Muscle of leg (tissue), 11 donors: ENCODE results near the gene SAMHD1. TPM values are rescaled to one million over a fixed set of nuclear protein-coding genes. Genes with fewer than 3 reads are reported as not detected.

Experiments
- DNase-seq: peaks from one replicate; pipeline ENCODE4 v3.0.0; 2013
- H3K27ac ChIP-seq: one replicate; pipeline ENCODE4 v1.5.1; 2013; ENCODE audit warnings: mild to moderate bottlenecking, low read length, control low read depth
- H3K27me3 ChIP-seq: one replicate; pipeline ENCODE4 v1.6.1; 2013; ENCODE audit warnings: low read length; ENCODE audit not compliant: control insufficient read depth, insufficient read depth
- H3K36me3 ChIP-seq: one replicate; pipeline ENCODE4 v1.6.1; 2013; ENCODE audit warnings: low read length; ENCODE audit not compliant: control insufficient read depth, insufficient read depth
- H3K4me1 ChIP-seq: one replicate; pipeline ENCODE4 v1.6.1; 2013; ENCODE audit warnings: low read length; ENCODE audit not compliant: control insufficient read depth, insufficient read depth
- H3K4me3 ChIP-seq: one replicate; pipeline ENCODE4 v1.5.1; 2013; ENCODE audit warnings: low read length, control low read depth
- H3K9me3 ChIP-seq: replicated peaks from 2 replicates; pipeline ENCODE4 v1.6.1; 2013; ENCODE audit warnings: low read depth, low read length; ENCODE audit not compliant: control insufficient read depth
- WGBS: methylation state at CpG from one replicate; pipeline ENCODE4 v1.1.5; 2013; ENCODE audit warnings: missing lambda C conversion rate; ENCODE audit not compliant: insufficient coverage; 5-methylcytosine and 5-hydroxymethylcytosine counted together
- polyA plus RNA-seq, 8 donors: library from polyadenylated mRNA; unstranded; fragments of 120-200 nt; gene quantifications; one replicate each; pipeline versions ENCODE4 v1.2.1 to v1.2.3, GENCODE V29; 2013; ENCODE audit warnings: inconsistent platforms in 1 of 8, low replicate concordance in 1 of 8; ENCODE audit not compliant: insufficient read length in 8 of 8, insufficient read depth in 1 of 8
- total RNA-seq: library from RNA; stranded (reverse); fragments of 120-200 nt; gene quantifications from one replicate; pipeline ENCODE4 v1.2.4, GENCODE V29; 2013

The SAMHD1 gene
- total and polyA plus RNA-seq, 9 donors = 22.1 to 39.9 (median 25.7) TPM

- H3K9me3 ChIP-seq = no peaks in the 10 kb centered on the region
- WGBS = 47% methylated on average over 15 of the region's 17 CpGs
Observed at GRCh38 chr20:36856691-36857635, 94.5 kb downstream of the SAMHD1 start.

GRCh38 chr20:36856195-36856594 is 95.3 kb downstream of the SAMHD1 start:
- no peak overlapping the region for H3K4me3 ChIP-seq
- WGBS = no CpG with 5 or more reads among the region's 3 CpGs
- H3K4me1 ChIP-seq = peaks cover 71% of the 10 kb centered on the region
- peak; percentile 32 for DNase-seq
- peaks cover 56% of the 10 kb centered on the region for H3K36me3 ChIP-seq
- H3K27ac ChIP-seq = peak overlapping the region; percentile 84
- H3K27me3 ChIP-seq = no peaks in the 10 kb centered on the region
- no peaks in the 10 kb centered on the region for H3K9me3 ChIP-seq

More at GRCh38 chr20:36856691-36857635, 94.5 kb downstream of the SAMHD1 start:
- no peak overlapping the region for H3K4me3 ChIP-seq
- peaks cover 58% of the 10 kb centered on the region for H3K36me3 ChIP-seq
- no peaks in the 10 kb centered on the region for H3K27me3 ChIP-seq
- H3K4me1 ChIP-seq = peaks cover 76% of the 10 kb centered on the region
- peak; percentile 78 for DNase-seq
- peak overlapping the region; percentile 84 for H3K27ac ChIP-seq

- 76% methylated on average over 5 of the region's 7 CpGs for WGBS
- no peaks in the 10 kb centered on the region for H3K27me3 ChIP-seq
- H3K9me3 ChIP-seq = peaks cover 4% of the 10 kb centered on the region
- peak; percentile 43 for DNase-seq
- peaks cover 49% of the 10 kb centered on the region for H3K36me3 ChIP-seq
- no peak overlapping the region for H3K4me3 ChIP-seq
- H3K27ac ChIP-seq = peak overlapping the region; percentile 3
- peaks cover 62% of the 10 kb centered on the region for H3K4me1 ChIP-seq
Observed at GRCh38 chr20:36855241-36855657, 96.3 kb downstream of the SAMHD1 start.

GRCh38 chr20:36854348-36855240 is 96.9 kb downstream of the SAMHD1 start:
- DNase-seq = peak; percentile 19
- Histone ChIP-seq H3K27me3 (no peaks in the 10 kb centered on the region), H3K9me3 (peaks cover 4% of the 10 kb centered on the region), H3K27ac (no peak overlapping the region), H3K36me3 (peaks cover 43% of the 10 kb centered on the region), H3K4me3 (no peak overlapping the region), H3K4me1 (peaks cover 61% of the 10 kb centered on the region)
- WGBS = 58% methylated on average over 11 of the region's 21 CpGs

- no peak overlapping the region for H3K4me3 ChIP-seq
- no peaks in the 10 kb centered on the region for H3K27me3 ChIP-seq
- H3K9me3 ChIP-seq = peaks cover 4% of the 10 kb centered on the region
- 73% methylated on average over 11 of the region's 12 CpGs for WGBS
- peak overlapping the region; percentile 35 for H3K27ac ChIP-seq
- peaks cover 31% of the 10 kb centered on the region for H3K36me3 ChIP-seq
- DNase-seq = no peak
- H3K4me1 ChIP-seq = peaks cover 65% of the 10 kb centered on the region
Observed at GRCh38 chr20:36852187-36852586, 99.3 kb downstream of the SAMHD1 start.

GRCh38 chr20:36851490-36851889 is 100.0 kb downstream of the SAMHD1 start:
- peaks cover 4% of the 10 kb centered on the region for H3K9me3 ChIP-seq
- no CpG with 5 or more reads among the region's 2 CpGs for WGBS
- peaks cover 28% of the 10 kb centered on the region for H3K36me3 ChIP-seq
- H3K27me3 ChIP-seq = no peaks in the 10 kb centered on the region
- peaks cover 66% of the 10 kb centered on the region for H3K4me1 ChIP-seq
- no peak overlapping the region for H3K4me3 ChIP-seq
- no peak for DNase-seq
- H3K27ac ChIP-seq = peak overlapping the region; percentile 7

- peaks cover 22% of the 10 kb centered on the region for H3K36me3 ChIP-seq
- 90% methylated on average over 5 of the region's 6 CpGs for WGBS
- no peak overlapping the region for H3K27ac ChIP-seq
- no peak overlapping the region for H3K4me3 ChIP-seq
- H3K27me3 ChIP-seq = no peaks in the 10 kb centered on the region
- H3K9me3 ChIP-seq = peaks cover 4% of the 10 kb centered on the region
- peaks cover 62% of the 10 kb centered on the region for H3K4me1 ChIP-seq
- DNase-seq = no peak
Observed at GRCh38 chr20:36850759-36851158, 100.7 kb downstream of the SAMHD1 start.

GRCh38 chr20:36849333-36850065 is 102.0 kb downstream of the SAMHD1 start:
- Histone ChIP-seq H3K4me1 (peaks cover 58% of the 10 kb centered on the region), H3K27me3 (no peaks in the 10 kb centered on the region), H3K36me3 (peaks cover 18% of the 10 kb centered on the region), H3K27ac (peak overlapping the region; percentile 80), H3K9me3 (peaks cover 4% of the 10 kb centered on the region), H3K4me3 (no peak overlapping the region)
- WGBS = 74% methylated on average over 5 of the region's 9 CpGs
- DNase-seq = no peak

- Histone ChIP-seq H3K27me3 (no peaks in the 10 kb centered on the region), H3K4me3 (no peak overlapping the region), H3K36me3 (peaks cover 18% of the 10 kb centered on the region), H3K9me3 (peaks cover 4% of the 10 kb centered on the region), H3K27ac (peak overlapping the region; percentile 80), H3K4me1 (peaks cover 50% of the 10 kb centered on the region)
- DNase-seq = no peak
Observed at GRCh38 chr20:36848677-36849076, 102.8 kb downstream of the SAMHD1 start.
